Activated B cell treated with CpG ODN at 0.5 μM for 24 hours (primary cell): ENCODE data around the gene RAPGEF2. TPM values are rescaled to one million over a fixed set of nuclear protein-coding genes. Genes with fewer than 3 reads are reported as not detected.

Source experiments
- ATAC-seq: fragments of 200-7000 bp; cut with Tn5 transposase; one replicate; pipeline ENCODE4 v1.10.0; 2021; ENCODE audit warnings: low read depth, mild to moderate bottlenecking, moderate library complexity
- CTCF ChIA-PET: fragments of 350-600 bp; sonication (Branson Sonifier 250); formaldehyde crosslinking; loops from one replicate; lab custom pipeline; 2021; ENCODE audit warnings: antibody characterized with exemption; lab: Charles Lee
- POLR2A ChIA-PET: fragments of 350-600 bp; sonication (Branson Sonifier 250); formaldehyde crosslinking; loops from one replicate; lab custom pipeline; 2021; ENCODE audit warnings: antibody characterized with exemption; lab: Charles Lee
- DNase-seq: peaks from one replicate; pipeline ENCODE4 v3.0.0; 2022
- H3K27ac Mint-ChIP-seq: one replicate; pipeline ENCODE4 v1.8.0; 2020; ENCODE audit warnings: mixed read lengths
- H3K27me3 Mint-ChIP-seq: one replicate; pipeline ENCODE4 v1.8.0; 2021; ENCODE audit warnings: mixed read lengths
- H3K36me3 Mint-ChIP-seq: one replicate; pipeline ENCODE4 v1.8.0; 2021; ENCODE audit warnings: low read depth, mixed read lengths
- H3K4me1 Mint-ChIP-seq: one replicate; pipeline ENCODE4 v1.8.0; 2021; ENCODE audit warnings: mixed read lengths
- H3K4me3 Mint-ChIP-seq: one replicate; pipeline ENCODE4 v1.8.0; 2020; ENCODE audit warnings: mild to moderate bottlenecking, mixed read lengths
- H3K9me3 Mint-ChIP-seq: one replicate; pipeline ENCODE4 v1.8.0; 2020; ENCODE audit warnings: mixed read lengths
- CTCF ChIP-seq: fragments of 200-600 bp; IDR thresholded peaks from one replicate; pipeline ENCODE4 v1.8.0; 2022; ENCODE audit warnings: antibody characterized with exemption, mild to moderate bottlenecking
- intact Hi-C: fragments of 100-400 bp; cut with micrococcal nuclease; formaldehyde crosslinking; loops from one replicate; pipeline ENCODE4 v1.15.1; 2024
- total RNA-seq: library from RNA; stranded (reverse); gene quantifications from 2 replicates; pipeline ENCODE4 v1.2.3, GENCODE V29; 2022

Gene RAPGEF2
- total RNA-seq, 1 donor from 2014 or later = 22.9 TPM

DNA sequence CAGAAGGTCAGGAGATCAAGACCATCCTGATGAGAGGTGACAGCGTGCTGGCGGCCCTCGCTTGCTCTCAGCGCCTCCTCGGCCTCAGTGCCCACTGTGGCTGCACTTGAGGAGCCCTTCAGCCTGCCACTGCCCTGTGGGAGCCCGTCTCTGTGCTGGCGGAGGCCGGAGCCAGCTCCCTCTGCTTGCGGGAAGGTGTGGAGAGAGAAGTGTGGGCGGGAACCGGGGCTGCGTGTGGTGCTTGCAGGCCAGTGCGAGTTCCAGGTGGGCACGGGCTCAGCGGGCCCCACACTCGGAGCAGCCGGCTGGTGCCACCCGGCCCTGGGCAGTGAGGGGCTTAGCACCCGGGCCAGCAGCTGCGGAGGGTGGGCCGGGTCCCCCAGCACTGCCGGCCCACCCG, 286.9 kb downstream of the RAPGEF2 start:
- ChIA-PET POLR2A (no interaction called here), CTCF (no interaction called here)
- no peak for ATAC-seq
- intact Hi-C loops = no loop called here
- Mint-ChIP-seq H3K4me1 (no peaks in the 10 kb centered on the region), H3K9me3 (peaks cover 7% of the 10 kb centered on the region), H3K27me3 (peaks cover 2% of the 10 kb centered on the region), H3K36me3 (no peaks in the 10 kb centered on the region), H3K27ac (no peak overlapping the region), H3K4me3 (no peak overlapping the region)
- TF ChIP-seq CTCF = no peak
- no peak for DNase-seq

GRCh38 chr4:159390648-159391047, 287.8 kb downstream of the RAPGEF2 start:
- intact Hi-C loops = no loop called here
- Mint-ChIP-seq H3K36me3 (no peaks in the 10 kb centered on the region), H3K4me3 (no peak overlapping the region), H3K27me3 (peaks cover 2% of the 10 kb centered on the region), H3K27ac (no peak overlapping the region), H3K9me3 (peaks cover 7% of the 10 kb centered on the region), H3K4me1 (no peaks in the 10 kb centered on the region)
- DNase-seq = no peak
- TF ChIP-seq CTCF = no peak
- ChIA-PET POLR2A (no interaction called here), CTCF (no interaction called here)
- ATAC-seq = no peak

- Mint-ChIP-seq H3K27me3 (no peaks in the 10 kb centered on the region), H3K36me3 (no peaks in the 10 kb centered on the region)
- POLR2A ChIA-PET = no interaction called here
These were observed 292.8 kb downstream of the RAPGEF2 start for GRCh38 chr4:159395693-159396092.

DNA sequence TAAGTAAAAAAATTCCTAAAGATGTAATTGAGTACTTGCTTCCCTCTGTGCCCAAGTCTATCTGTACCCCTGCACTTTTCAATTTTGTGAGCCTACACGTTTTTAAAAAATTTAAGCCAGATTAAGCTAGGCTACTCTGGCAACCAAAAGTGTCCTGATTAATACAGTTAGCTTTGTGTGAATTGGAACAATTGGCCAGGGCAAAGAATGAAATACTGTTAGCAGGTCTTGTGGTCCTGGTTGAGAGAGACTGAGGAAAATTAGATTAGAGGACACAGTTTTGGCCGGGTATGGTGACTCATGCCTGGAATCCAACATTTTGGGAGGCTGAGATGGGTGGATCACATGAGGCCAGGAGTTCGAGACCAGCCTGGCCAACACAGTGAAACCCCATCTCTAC, 293.3 kb downstream of the RAPGEF2 start:
- Mint-ChIP-seq H3K4me1 (no peaks in the 10 kb centered on the region), H3K27me3 (no peaks in the 10 kb centered on the region), H3K9me3 (no peaks in the 10 kb centered on the region), H3K36me3 (no peaks in the 10 kb centered on the region), H3K27ac (no peak overlapping the region), H3K4me3 (no peak overlapping the region)
- ATAC-seq = no peak
- ChIA-PET POLR2A (no interaction called here), CTCF (no interaction called here)
- DNase-seq = no peak
- TF ChIP-seq CTCF = no peak
- intact Hi-C loops = no loop called here

More at GRCh38 chr4:159395693-159396092, 292.8 kb downstream of the RAPGEF2 start:
- no peak for TF ChIP-seq CTCF
- H3K4me1 Mint-ChIP-seq = no peaks in the 10 kb centered on the region
- H3K27ac Mint-ChIP-seq = no peak overlapping the region
- no peak overlapping the region for H3K4me3 Mint-ChIP-seq
- CTCF ChIA-PET = no interaction called here
- ATAC-seq = no peak
- intact Hi-C loops = no loop called here
- DNase-seq = no peak
- no peaks in the 10 kb centered on the region for H3K9me3 Mint-ChIP-seq

DNA sequence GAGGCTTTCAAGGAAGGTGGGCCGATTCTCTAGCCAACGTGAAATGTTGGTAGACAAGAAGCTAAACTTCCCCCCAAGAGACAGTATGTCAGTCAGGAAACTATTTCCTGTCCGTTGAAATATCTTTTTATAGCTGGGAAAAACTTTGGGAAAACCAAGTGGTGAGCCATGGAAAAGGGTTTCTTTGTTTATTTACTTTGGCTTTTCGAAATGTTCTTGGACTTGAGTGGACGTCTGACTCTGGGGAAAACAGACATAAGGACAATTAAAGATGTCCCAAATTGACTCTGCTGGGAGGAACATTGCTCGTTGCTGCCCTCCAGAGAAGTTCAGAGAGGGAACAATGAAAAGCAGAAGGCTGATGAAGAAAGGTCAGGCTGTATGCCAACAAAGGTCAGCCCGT, 295.4 kb downstream of the RAPGEF2 start:
- POLR2A ChIA-PET = no interaction called here
- no peak overlapping the region for H3K4me3 Mint-ChIP-seq
- CTCF ChIA-PET = no interaction called here
- no peaks in the 10 kb centered on the region for H3K9me3 Mint-ChIP-seq
- no peak for TF ChIP-seq CTCF
- ATAC-seq (no peak), DNase-seq (no peak)
- intact Hi-C loops = no loop called here
- peaks cover 6% of the 10 kb centered on the region for H3K27me3 Mint-ChIP-seq
- H3K36me3 Mint-ChIP-seq = no peaks in the 10 kb centered on the region
- H3K27ac Mint-ChIP-seq = no peak overlapping the region
- H3K4me1 Mint-ChIP-seq = no peaks in the 10 kb centered on the region
